GM23248 (cell line): ENCODE results near the gene SLC12A7. TPM values are rescaled to one million over a fixed set of nuclear protein-coding genes. Genes with fewer than 3 reads are reported as not detected.

Source experiments
- DNase-seq: peaks from one replicate; pipeline ENCODE4 v3.0.0-alpha.2; 2015
- H2AFZ ChIP-seq: fragments of 200-600 bp; sonication (generic); 2 replicates; pipeline ENCODE4 v1.6.1; 2016; ENCODE audit warnings: antibody characterized with exemption
- H3F3A ChIP-seq: fragments of 200-600 bp; sonication (generic); 2 replicates; pipeline ENCODE4 v1.6.1; 2016; ENCODE audit warnings: mild to moderate bottlenecking, antibody characterized with exemption, mixed run types; ENCODE audit not compliant: insufficient read depth
- H3K27ac ChIP-seq: fragments of 200-600 bp; sonication (generic); 2 replicates; pipeline ENCODE4 v1.5.1; 2016; ENCODE audit warnings: mild to moderate bottlenecking
- H3K27me3 ChIP-seq: fragments of 200-600 bp; sonication (generic); replicated peaks from 2 replicates; pipeline ENCODE4 v1.6.1; 2016; ENCODE audit warnings: mild to moderate bottlenecking; ENCODE audit not compliant: insufficient read depth
- H3K36me3 ChIP-seq: fragments of 200-600 bp; sonication (generic); 2 replicates; pipeline ENCODE4 v1.6.1; 2016; ENCODE audit warnings: low read depth, mild to moderate bottlenecking
- H3K4me1 ChIP-seq: fragments of 200-600 bp; sonication (generic); 2 replicates; pipeline ENCODE4 v1.6.1; 2016; ENCODE audit warnings: mild to moderate bottlenecking; ENCODE audit not compliant: insufficient read depth
- H3K4me2 ChIP-seq: fragments of 200-600 bp; sonication (generic); one replicate; pipeline ENCODE4 v1.6.1; 2016; ENCODE audit warnings: mild to moderate bottlenecking; ENCODE audit not compliant: unreplicated experiment
- H3K4me3 ChIP-seq: fragments of 200-600 bp; sonication (generic); 2 replicates; pipeline ENCODE4 v1.5.1; 2016; ENCODE audit warnings: mild to moderate bottlenecking
- H3K79me2 ChIP-seq: fragments of 200-600 bp; sonication (generic); 2 replicates; pipeline ENCODE4 v1.6.1; 2016; ENCODE audit warnings: mild to moderate bottlenecking; ENCODE audit not compliant: insufficient read depth
- H3K9ac ChIP-seq: fragments of 200-600 bp; sonication (generic); 2 replicates; pipeline ENCODE4 v1.6.1; 2016; ENCODE audit warnings: mild to moderate bottlenecking
- H3K9me2 ChIP-seq: fragments of 200-600 bp; sonication (generic); 2 replicates; pipeline ENCODE4 v1.6.1; 2016; ENCODE audit warnings: mixed run types, mild to moderate bottlenecking, moderate library complexity; ENCODE audit not compliant: insufficient read depth
- H3K9me3 ChIP-seq: fragments of 200-600 bp; sonication (generic); one replicate; pipeline ENCODE4 v1.6.1; 2017; ENCODE audit warnings: low read depth
- H4K20me1 ChIP-seq: fragments of 200-600 bp; sonication (generic); 2 replicates; pipeline ENCODE4 v1.6.0; 2016; ENCODE audit not compliant: insufficient read depth
- EZH2 ChIP-seq: fragments of 200-600 bp; sonication (generic); IDR thresholded peaks from 2 replicates; pipeline ENCODE4 v1.6.1; 2018; ENCODE audit warnings: antibody characterized with exemption, mild to moderate bottlenecking; ENCODE audit not compliant: insufficient read depth, poor library complexity, severe bottlenecking
- EZH2phosphoT487 ChIP-seq: fragments of 200-600 bp; sonication (generic); IDR thresholded peaks from 2 replicates; pipeline ENCODE4 v1.6.1; 2018; ENCODE audit warnings: antibody characterized with exemption, moderate library complexity, mild to moderate bottlenecking, low read depth; ENCODE audit not compliant: insufficient read depth
- WGBS, 2 experiments: methylation state at CpG; one replicate each; pipeline ENCODE4 v1.1.6; 2015 to 2017; ENCODE audit warnings: low lambda C conversion rate in 2 of 2, low coverage in 1 of 2; ENCODE audit errors: missing lambda C conversion rate in 2 of 2; 5-methylcytosine and 5-hydroxymethylcytosine counted together
- in situ Hi-C: fragments of 300-500 bp; cut with MboI; formaldehyde crosslinking; loops from 2 replicates; pipeline ENCODE4 v1.15.0; 2020
- polyA plus RNA-seq: library from polyadenylated mRNA; unstranded; fragments of >200 nt; fragmentation: Nextera tagmentation; extraction: Ambion mirVana; gene quantifications from 2 replicates; pipeline ENCODE4 v1.2.1, GENCODE V29; 2016
- total RNA-seq: library from RNA; depleted of rRNA; stranded (reverse); fragments of >200 nt; shearing (Covaris generic); gene quantifications from 2 replicates; pipeline ENCODE4 v1.2.3, GENCODE V29; 2014

The SLC12A7 gene
- total and polyA plus RNA-seq, 2 experiments from 2014 or later: 0.75 to 1.9 TPM

DNA sequence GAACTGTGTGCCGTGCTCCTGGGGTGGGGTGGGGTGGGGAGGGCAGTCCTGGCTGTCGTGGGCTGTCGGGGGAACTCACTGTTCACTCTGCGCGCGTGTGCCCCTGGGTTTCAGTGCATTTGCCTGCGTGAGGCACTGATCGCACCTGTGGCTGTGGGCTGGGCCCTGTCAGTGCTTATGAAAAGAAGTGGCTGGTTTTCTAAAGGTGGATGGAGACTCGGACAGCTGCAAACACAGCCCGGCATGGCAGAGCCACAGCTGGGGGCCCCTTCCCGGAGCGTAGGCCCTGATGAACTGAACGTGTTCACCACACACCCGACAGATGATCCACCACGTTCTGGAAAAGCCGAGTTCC, 60.5 kb downstream of the SLC12A7 start:
- WGBS, 2 experiments: 76 to 84% methylated on average over 15 to 16 of the region's 16 CpGs
- Histone ChIP-seq H4K20me1 (no peaks in the 10 kb centered on the region), H2AFZ (no peak overlapping the region), H3K4me3 (no peak overlapping the region), H3K9me3 (no peaks in the 10 kb centered on the region), H3K9me2 (no peaks in the 10 kb centered on the region), H3K9ac (no peak overlapping the region), H3K27ac (no peak overlapping the region), H3K4me2 (no peak overlapping the region), H3K79me2 (no peaks in the 10 kb centered on the region), H3F3A (no peaks in the 10 kb centered on the region), H3K27me3 (no peaks in the 10 kb centered on the region), H3K4me1 (no peaks in the 10 kb centered on the region), H3K36me3 (no peaks in the 10 kb centered on the region)
- DNase-seq: no peak
- TF ChIP-seq EZH2phosphoT487 (no peak), EZH2 (no peak)
- in situ Hi-C loops: no loop called here

DNA sequence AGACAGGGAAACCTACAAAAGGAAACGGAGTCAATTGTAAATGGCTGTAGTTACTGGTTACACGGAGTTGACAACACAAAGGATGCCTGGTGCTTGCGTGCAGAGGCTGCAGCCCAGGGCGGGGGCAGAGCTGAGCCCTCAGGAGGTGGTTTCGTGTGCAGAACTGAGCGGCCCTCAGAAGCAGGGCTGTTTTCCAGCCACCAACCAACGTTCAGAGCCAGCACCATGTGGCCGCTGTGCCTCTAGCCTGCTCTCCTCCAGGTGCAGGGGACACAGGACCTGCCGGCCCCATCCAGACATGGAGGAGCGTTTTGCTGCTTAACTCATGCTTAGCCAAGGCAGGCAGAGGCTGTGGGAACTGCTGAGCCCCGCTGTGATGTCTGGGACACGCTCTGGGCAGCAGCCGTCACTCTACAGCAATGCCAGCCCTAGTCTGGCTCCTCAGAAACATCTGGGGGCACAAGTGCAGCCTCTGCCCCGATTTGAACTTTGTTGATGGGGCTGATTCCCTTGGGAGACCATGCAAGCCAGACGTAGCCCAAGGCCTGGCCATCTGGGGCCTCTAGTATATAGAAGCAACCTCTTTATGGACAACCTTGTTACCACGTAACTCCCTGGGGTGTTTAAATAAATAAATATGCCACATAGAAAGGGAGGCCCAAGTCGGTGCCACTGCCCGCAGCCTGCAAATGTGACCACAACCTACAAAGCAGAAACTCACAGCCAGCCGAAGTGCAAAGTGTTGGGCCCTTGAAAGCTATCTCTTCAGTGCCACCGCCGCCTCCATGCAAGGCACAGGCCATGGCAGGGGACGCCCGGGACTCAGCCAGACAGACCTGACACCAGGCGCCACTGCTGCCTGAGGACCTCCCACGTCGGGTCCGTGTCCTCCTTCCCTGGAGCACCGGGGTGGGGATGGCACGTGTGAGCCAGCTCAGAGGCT, 61.2 kb downstream of the SLC12A7 start:
- TF ChIP-seq EZH2 (no peak), EZH2phosphoT487 (no peak)
- H3K9ac ChIP-seq: no peak overlapping the region
- H3K4me2 ChIP-seq: no peak overlapping the region
- in situ Hi-C loops: no loop called here
- no peak overlapping the region for H3K27ac ChIP-seq
- no peaks in the 10 kb centered on the region for H3K79me2 ChIP-seq
- 58% methylated on average over 25 to 29 of the region's 29 CpGs for WGBS, 2 experiments
- H2AFZ ChIP-seq: no peak overlapping the region
- no peak overlapping the region for H3K4me3 ChIP-seq
- no peak for DNase-seq
- H3K36me3 ChIP-seq: no peaks in the 10 kb centered on the region
- no peaks in the 10 kb centered on the region for H3K27me3 ChIP-seq
- H3K9me2 ChIP-seq: no peaks in the 10 kb centered on the region
- no peaks in the 10 kb centered on the region for H3K9me3 ChIP-seq
- H3K4me1 ChIP-seq: no peaks in the 10 kb centered on the region
- no peaks in the 10 kb centered on the region for H4K20me1 ChIP-seq
- no peaks in the 10 kb centered on the region for H3F3A ChIP-seq

DNA sequence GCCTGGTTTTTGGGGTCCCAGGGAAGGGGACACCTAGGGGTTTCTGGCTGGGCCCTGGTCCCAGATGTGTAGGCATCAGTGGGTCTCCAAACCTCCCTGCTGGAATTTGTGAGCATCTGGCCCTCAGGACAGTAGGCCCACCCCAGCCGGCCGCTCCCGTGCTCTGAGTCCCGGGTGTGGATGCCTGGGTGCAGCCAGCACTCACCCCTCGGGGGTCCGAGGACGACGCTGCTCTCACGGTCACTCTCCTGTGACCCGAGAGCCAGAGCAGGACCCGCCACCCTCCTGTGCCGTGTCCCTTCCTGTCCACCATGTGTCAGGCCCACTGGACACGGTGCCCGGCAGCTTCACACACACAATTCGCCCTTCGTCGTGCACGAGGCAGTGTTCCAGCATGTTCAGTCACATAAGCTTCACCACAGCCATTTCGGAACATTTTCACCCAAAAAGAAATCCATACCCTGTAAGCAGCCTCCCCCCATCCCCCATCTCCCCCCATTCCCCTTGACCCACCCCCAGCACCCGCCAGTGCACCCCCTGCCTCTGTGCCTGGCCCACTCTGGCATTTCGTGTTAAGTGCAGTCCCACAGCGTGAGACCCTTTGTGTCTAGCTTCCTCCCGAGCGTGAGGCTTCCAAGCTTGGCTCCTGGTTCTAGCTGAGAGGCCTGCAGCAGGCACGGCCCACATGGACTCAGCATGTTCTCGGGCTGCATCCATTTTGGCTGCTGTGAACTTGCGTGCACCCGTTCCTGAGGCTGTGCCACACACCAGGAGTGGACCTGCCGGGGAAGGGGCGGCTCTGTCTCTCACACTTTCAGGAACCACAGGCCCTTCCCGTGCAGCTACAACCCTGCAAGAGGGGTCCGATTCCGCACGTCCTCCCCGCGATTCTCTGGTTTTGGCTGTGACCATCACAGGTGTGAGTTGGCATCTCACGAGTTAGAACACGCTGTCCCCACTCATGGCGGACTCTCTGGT, 62.7 kb downstream of the SLC12A7 start:
- in situ Hi-C loops: no loop called here
- no peaks in the 10 kb centered on the region for H3K9me3 ChIP-seq
- H3K36me3 ChIP-seq: no peaks in the 10 kb centered on the region
- no peak overlapping the region for H3K9ac ChIP-seq
- H3K79me2 ChIP-seq: no peaks in the 10 kb centered on the region
- no peaks in the 10 kb centered on the region for H3F3A ChIP-seq
- H3K9me2 ChIP-seq: no peaks in the 10 kb centered on the region
- no peaks in the 10 kb centered on the region for H3K27me3 ChIP-seq
- DNase-seq: no peak
- no peak overlapping the region for H3K4me3 ChIP-seq
- H4K20me1 ChIP-seq: no peaks in the 10 kb centered on the region
- H3K4me1 ChIP-seq: no peaks in the 10 kb centered on the region
- H2AFZ ChIP-seq: no peak overlapping the region
- 60 to 63% methylated on average over 31 to 34 of the region's 39 CpGs for WGBS, 2 experiments
- TF ChIP-seq EZH2phosphoT487 (no peak), EZH2 (no peak)
- no peak overlapping the region for H3K27ac ChIP-seq
- H3K4me2 ChIP-seq: no peak overlapping the region

DNA sequence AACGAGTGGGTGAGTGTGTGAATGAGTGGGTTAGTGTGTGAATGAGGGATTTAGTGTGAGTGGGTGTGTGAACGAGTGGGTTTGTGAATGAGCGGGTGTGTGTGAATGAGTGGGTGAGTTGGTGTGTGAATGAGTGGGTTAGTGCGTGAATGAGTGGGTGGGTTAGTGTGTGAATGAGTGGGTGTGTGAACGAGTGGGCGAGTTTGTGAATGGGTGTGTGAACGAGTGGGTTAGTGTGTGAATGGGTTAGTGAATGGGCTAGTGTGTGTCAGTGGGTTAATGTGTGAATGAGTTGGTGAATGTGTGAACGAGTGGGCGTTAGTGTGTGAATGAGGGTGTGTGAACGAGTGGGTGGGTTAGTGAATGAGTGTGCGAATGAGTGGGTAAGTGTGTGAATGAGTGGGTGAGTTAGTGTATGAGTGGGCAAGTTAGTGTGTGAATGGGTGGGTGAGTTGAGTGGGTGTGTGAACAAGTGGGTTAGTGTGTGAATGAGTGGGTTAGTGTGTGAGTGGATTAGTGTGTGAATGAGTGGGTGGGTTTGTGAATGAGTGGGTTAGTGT, 63.6 kb downstream of the SLC12A7 start:
- in situ Hi-C loops: no loop called here
- Histone ChIP-seq H3K27me3 (no peaks in the 10 kb centered on the region), H3K36me3 (no peaks in the 10 kb centered on the region), H3K9me2 (no peaks in the 10 kb centered on the region), H3K79me2 (no peaks in the 10 kb centered on the region), H3K4me3 (no peak overlapping the region), H3K27ac (no peak overlapping the region), H3K4me2 (no peak overlapping the region), H3K4me1 (no peaks in the 10 kb centered on the region), H4K20me1 (no peaks in the 10 kb centered on the region), H3K9ac (no peak overlapping the region), H3K9me3 (no peaks in the 10 kb centered on the region), H2AFZ (no peak overlapping the region), H3F3A (no peaks in the 10 kb centered on the region)
- no peak for DNase-seq
- TF ChIP-seq EZH2phosphoT487 (no peak), EZH2 (no peak)
- 70 to 71% methylated on average over 9 to 11 of the region's 11 CpGs for WGBS, 2 experiments
